ENCODE data around the gene ALDH3B2. TPM values are rescaled to one million over a fixed set of nuclear protein-coding genes. Genes with fewer than 3 reads are reported as not detected.

ALDH3B2 gene
- total RNA-seq, 1 donor from 2014 or later, result not detected

DNA sequence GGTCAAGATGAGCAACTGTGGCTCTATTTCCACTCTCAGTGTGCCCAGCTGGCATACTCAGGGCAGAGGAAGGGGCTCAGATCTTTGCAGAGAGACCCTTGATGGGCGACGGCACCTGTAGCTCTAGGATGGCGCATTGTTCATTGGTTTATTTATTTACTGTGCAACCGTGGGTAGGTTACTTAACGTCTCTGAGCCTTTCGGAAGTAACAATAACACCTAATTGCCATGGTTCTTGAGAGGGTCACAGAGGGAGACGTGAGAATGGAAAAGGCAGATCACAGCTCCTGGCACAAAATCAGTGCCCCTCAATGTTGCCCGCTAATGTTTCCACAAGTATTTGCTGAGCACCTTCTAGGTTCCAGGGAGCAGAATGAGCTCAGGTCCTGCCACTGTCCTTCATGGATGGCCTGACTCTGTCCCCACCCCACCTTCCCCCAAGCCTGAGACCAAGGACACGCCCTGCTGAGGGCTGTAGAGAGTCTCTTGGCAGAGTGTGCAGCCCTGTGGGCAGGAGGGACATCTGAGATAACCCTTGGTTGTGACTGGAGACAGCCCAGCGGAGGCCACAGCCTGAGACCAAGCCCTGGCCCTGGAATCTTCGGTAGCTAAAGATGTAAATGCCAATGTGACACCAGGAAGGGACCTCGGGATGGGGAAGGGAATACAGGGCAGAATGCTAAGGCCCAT is 780 bp upstream of the ALDH3B2 start:
- no peak for DNase-seq (ENCODE audit: low spot score)
- H3K27ac Mint-ChIP-seq (ENCODE audit: unreplicated experiment), result no peak overlapping the region
- H3K4me1 Mint-ChIP-seq (ENCODE audit: low read depth), result no peaks in the 10 kb centered on the region
- H3K36me3 Mint-ChIP-seq (ENCODE audit: low read depth), result peaks cover 2% of the 10 kb centered on the region
- H3K4me3 Mint-ChIP-seq (ENCODE audit: unreplicated experiment), result no peak overlapping the region
- TF ChIP-seq, protein P1, sequence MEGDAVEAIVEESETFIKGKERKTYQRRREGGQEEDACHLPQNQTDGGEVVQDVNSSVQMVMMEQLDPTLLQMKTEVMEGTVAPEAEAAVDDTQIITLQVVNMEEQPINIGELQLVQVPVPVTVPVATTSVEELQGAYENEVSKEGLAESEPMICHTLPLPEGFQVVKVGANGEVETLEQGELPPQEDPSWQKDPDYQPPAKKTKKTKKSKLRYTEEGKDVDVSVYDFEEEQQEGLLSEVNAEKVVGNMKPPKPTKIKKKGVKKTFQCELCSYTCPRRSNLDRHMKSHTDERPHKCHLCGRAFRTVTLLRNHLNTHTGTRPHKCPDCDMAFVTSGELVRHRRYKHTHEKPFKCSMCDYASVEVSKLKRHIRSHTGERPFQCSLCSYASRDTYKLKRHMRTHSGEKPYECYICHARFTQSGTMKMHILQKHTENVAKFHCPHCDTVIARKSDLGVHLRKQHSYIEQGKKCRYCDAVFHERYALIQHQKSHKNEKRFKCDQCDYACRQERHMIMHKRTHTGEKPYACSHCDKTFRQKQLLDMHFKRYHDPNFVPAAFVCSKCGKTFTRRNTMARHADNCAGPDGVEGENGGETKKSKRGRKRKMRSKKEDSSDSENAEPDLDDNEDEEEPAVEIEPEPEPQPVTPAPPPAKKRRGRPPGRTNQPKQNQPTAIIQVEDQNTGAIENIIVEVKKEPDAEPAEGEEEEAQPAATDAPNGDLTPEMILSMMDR (IDR thresholded peaks at IDR 0.05), result no peak
- H3K27me3 Mint-ChIP-seq (ENCODE audit: low read depth), result peaks cover 41% of the 10 kb centered on the region
- H3K9me3 Mint-ChIP-seq (ENCODE audit: low read depth), result peaks cover 10% of the 10 kb centered on the region

DNA sequence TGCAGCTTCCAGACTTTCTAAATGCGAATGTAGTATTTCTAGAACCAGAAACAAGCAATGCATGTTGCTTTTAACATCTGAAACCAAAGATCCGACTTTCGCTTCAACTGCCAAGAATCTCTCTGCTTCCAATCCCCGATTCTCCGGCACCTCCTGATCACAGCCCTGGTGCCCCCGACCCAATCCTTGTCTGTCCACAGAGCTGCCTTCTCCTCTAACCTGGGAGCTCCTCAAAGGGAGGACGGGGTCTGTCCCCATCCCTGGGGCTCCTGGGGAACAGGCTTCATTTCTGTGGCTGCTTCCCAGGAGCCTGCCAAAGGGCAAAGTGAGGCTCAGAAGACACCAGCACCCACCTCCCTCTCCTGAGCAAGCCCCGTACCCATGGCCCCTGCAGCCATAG is 521 bp downstream of the ALDH3B2 start:
- no peak overlapping the region for H3K4me3 Mint-ChIP-seq (ENCODE audit: unreplicated experiment)
- TF ChIP-seq, protein P1 (IDR thresholded peaks at IDR 0.05), result no peak
- peaks cover 40% of the 10 kb centered on the region for H3K27me3 Mint-ChIP-seq (ENCODE audit: low read depth)
- H3K27ac Mint-ChIP-seq (ENCODE audit: unreplicated experiment), result no peak overlapping the region
- H3K4me1 Mint-ChIP-seq (ENCODE audit: low read depth), result no peaks in the 10 kb centered on the region
- peaks cover 2% of the 10 kb centered on the region for H3K36me3 Mint-ChIP-seq (ENCODE audit: low read depth)
- peaks cover 10% of the 10 kb centered on the region for H3K9me3 Mint-ChIP-seq (ENCODE audit: low read depth)
- DNase-seq (ENCODE audit: low spot score), result no peak

DNA sequence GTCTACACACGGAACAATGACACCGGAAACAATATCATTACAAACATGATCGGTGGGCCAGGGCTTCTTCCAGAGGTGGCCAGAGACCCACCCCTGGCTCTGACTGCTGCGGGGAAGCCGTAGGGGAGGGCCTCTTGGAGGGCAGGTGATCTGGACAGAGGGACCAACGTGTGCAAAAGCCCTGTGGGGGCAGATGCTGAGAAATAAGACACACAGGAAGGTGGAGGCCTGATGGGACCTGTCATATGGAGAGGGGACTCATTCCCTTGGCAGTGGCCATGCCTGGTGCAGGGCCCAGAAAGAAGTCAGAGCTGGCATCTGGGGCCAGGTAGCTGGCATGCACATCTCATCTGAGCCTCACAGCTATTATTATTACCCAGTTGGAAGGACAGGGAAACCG is 1.1 kb downstream of the ALDH3B2 start:
- Mint-ChIP-seq H3K9me3 (ENCODE audit: low read depth) (peaks cover 10% of the 10 kb centered on the region), H3K27me3 (ENCODE audit: low read depth) (peaks cover 38% of the 10 kb centered on the region), H3K27ac (ENCODE audit: unreplicated experiment) (no peak overlapping the region), H3K36me3 (ENCODE audit: low read depth) (peaks cover 2% of the 10 kb centered on the region), H3K4me3 (ENCODE audit: unreplicated experiment) (no peak overlapping the region), H3K4me1 (ENCODE audit: low read depth) (no peaks in the 10 kb centered on the region)
- DNase-seq (ENCODE audit: low spot score), result no peak
- TF ChIP-seq, protein P1 (IDR thresholded peaks at IDR 0.05), result no peak

DNA sequence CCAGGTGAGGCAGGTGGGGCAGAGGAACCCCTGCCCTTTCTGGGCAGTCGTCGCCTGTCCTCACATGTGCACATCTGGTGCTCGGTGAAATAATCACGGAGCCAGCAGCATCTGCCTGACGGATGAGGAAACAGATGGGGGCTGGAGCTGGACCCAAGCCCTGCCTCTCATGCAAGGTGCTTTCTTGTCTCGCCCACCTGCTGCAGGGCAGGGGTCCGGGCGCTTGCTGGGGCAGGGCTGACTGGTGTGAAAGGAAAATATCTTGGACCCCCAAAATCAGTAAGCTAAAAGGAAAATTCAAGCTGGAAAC is 3.3 kb downstream of the ALDH3B2 start:
- Mint-ChIP-seq H3K9me3 (ENCODE audit: low read depth) (peaks cover 4% of the 10 kb centered on the region), H3K4me1 (ENCODE audit: low read depth) (no peaks in the 10 kb centered on the region), H3K36me3 (ENCODE audit: low read depth) (peaks cover 2% of the 10 kb centered on the region), H3K4me3 (ENCODE audit: unreplicated experiment) (no peak overlapping the region), H3K27ac (ENCODE audit: unreplicated experiment) (no peak overlapping the region), H3K27me3 (ENCODE audit: low read depth) (peaks cover 17% of the 10 kb centered on the region)
- DNase-seq (ENCODE audit: low spot score), result no peak
- TF ChIP-seq, protein P1 (IDR thresholded peaks at IDR 0.05), result no peak

DNA sequence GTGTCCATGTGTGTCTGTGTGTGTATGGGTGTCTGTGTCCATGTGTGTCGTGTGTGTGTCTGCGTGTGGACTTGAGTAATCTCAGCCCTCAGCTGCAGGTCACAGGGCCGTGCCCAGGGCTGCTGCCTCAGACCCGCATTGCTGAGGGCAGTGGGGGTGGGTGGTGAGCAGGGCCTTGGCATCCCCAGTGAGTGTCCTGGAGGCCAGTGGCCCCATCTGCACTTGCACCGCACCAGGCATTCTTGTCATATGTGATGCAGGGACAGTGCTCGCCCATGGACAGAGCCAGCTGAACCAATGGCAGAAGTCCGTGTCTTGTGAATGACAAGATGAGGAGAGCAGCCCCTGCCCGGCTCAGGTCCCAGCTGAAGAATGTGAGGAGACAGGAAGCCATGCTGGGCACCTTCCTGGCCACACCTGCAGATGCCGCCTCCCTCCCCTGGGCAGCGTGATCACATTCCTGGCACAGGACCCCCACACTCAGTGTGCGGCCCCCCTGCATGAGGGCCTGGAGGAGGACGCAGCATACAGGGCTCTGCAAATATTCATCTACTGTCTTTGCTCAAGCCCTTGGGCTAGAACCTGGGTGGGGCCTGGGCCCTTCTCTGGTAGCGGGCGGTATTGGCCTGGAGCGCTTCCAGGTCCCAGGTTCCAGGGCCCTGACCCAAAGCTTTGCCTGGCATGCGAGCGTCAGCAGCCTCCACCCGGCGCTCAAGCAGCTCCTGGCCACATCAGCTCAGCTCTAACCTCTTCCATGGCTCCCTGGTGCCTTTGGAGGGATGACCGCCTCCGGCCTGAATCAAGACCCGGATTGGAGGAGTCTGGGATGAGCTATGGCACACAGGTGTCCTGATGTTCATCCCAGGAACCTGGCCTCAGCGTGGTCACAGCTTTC is 3.9 kb downstream of the ALDH3B2 start:
- Mint-ChIP-seq H3K27ac (ENCODE audit: unreplicated experiment) (no peak overlapping the region), H3K4me3 (ENCODE audit: unreplicated experiment) (no peak overlapping the region), H3K4me1 (ENCODE audit: low read depth) (no peaks in the 10 kb centered on the region), H3K9me3 (ENCODE audit: low read depth) (peaks cover 1% of the 10 kb centered on the region), H3K27me3 (ENCODE audit: low read depth) (peaks cover 14% of the 10 kb centered on the region), H3K36me3 (ENCODE audit: low read depth) (peaks cover 1% of the 10 kb centered on the region)
- DNase-seq (ENCODE audit: low spot score), result no peak
- TF ChIP-seq, protein P1 (IDR thresholded peaks at IDR 0.05), result no peak

Measured in chondrocyte (in vitro differentiated cells).